ENCODE measurements around the gene PIBF1.

GRCh38 chr13:72808917-72809500, 27.1 kb downstream of the PIBF1 start:
- no peak for TF ChIP-seq CTCF (IDR thresholded peaks at IDR 0.05; ENCODE audit: insufficient read depth, low read length)
- TF ChIP-seq POLR2AphosphoS5 (IDR thresholded peaks at IDR 0.05; ENCODE audit: low read depth), result no peak
- TF ChIP-seq REST (IDR thresholded peaks at IDR 0.05; ENCODE audit: insufficient replicate concordance, low read depth), result no peak
- no peak for TF ChIP-seq GABPA (IDR thresholded peaks at IDR 0.05; ENCODE audit: low read depth)
- TF ChIP-seq SPI1 (IDR thresholded peaks at IDR 0.05; ENCODE audit: borderline replicate concordance, low read depth), result no peak

Measured in HL-60 (cell line).